GM21723 (cell line): ENCODE results near the gene TLE4.

Experiments
- ATAC-seq: cut with Tn5 transposase; IDR thresholded peaks from one replicate; pipeline ENCODE4 v1.9.1; 2021; ENCODE audit warnings: mild to moderate bottlenecking, moderate library complexity; ENCODE audit not compliant: unreplicated experiment

TLE4 gene

GRCh38 chr9:79570448-79571308, 1.1 kb upstream of the TLE4 start:
- ATAC-seq: no peak

GRCh38 chr9:79572032-79572607, 355 bp downstream of the TLE4 start:
- peak; percentile 3 for ATAC-seq

GRCh38 chr9:79572608-79573411, 1.0 kb downstream of the TLE4 start:
- ATAC-seq: no peak

GRCh38 chr9:79573412-79573923, 1.7 kb downstream of the TLE4 start:
- no peak for ATAC-seq

- ATAC-seq: no peak
These were observed 2.4 kb downstream of the TLE4 start for GRCh38 chr9:79574136-79574535.

- ATAC-seq: no peak
These were observed 3.0 kb downstream of the TLE4 start for GRCh38 chr9:79574781-79575180.

GRCh38 chr9:79575547-79575946, 3.8 kb downstream of the TLE4 start:
- ATAC-seq: no peak

GRCh38 chr9:79577969-79578723, 6.4 kb downstream of the TLE4 start:
- ATAC-seq: no peak

- ATAC-seq: no peak
These were observed 7.1 kb downstream of the TLE4 start for GRCh38 chr9:79578891-79579290.

GRCh38 chr9:79579624-79580023, 7.9 kb downstream of the TLE4 start:
- no peak for ATAC-seq

GRCh38 chr9:79580055-79580454, 8.3 kb downstream of the TLE4 start:
- no peak for ATAC-seq

GRCh38 chr9:79581388-79581787, 9.6 kb downstream of the TLE4 start:
- ATAC-seq: no peak

GRCh38 chr9:79581794-79582193, 10.0 kb downstream of the TLE4 start:
- no peak for ATAC-seq

- peak; percentile 75 for ATAC-seq
These were observed 12.3 kb downstream of the TLE4 start for GRCh38 chr9:79583952-79584654.

GRCh38 chr9:79584655-79584982, 12.9 kb downstream of the TLE4 start:
- no peak for ATAC-seq

- no peak for ATAC-seq
These were observed 16.9 kb downstream of the TLE4 start for GRCh38 chr9:79588488-79589223.

- ATAC-seq: no peak
These were observed 19.7 kb downstream of the TLE4 start for GRCh38 chr9:79591458-79591857.

- ATAC-seq: no peak
These were observed 21.1 kb downstream of the TLE4 start for GRCh38 chr9:79592726-79593493.
